Vagina (tissue), 2 donors: Measurements from ENCODE around the gene SLF1.

Experiments used
- POLR2A ChIP-seq, 2 donors: fragments of 450-650 bp; IDR thresholded peaks; one replicate each; pipeline ENCODE4 v1.6.1; 2017; ENCODE audit warnings: antibody characterized with exemption in 2 of 2, mild to moderate bottlenecking in 2 of 2, moderate library complexity in 2 of 2
- POLR2AphosphoS5 ChIP-seq, 2 donors: sonication (generic); formaldehyde crosslinking; IDR thresholded peaks; one replicate each; pipeline ENCODE4 v1.9.0; 2017; ENCODE audit warnings: antibody characterized with exemption in 2 of 2, mild to moderate bottlenecking in 2 of 2, low read depth in 1 of 2; ENCODE audit not compliant: insufficient read depth in 1 of 2
- TF ChIP-seq, protein P1 (sequence below), 3 experiments: fragments of 450-650 bp in 2 of 3; fragments of 200-600 bp in 1 of 3; sonication (generic) in 1 of 3; IDR thresholded peaks; one replicate each; pipeline ENCODE4 v1.5.1; 2017 to 2019; ENCODE audit warnings: antibody characterized with exemption in 3 of 3, mild to moderate bottlenecking in 2 of 3, moderate library complexity in 2 of 3

DNA sequence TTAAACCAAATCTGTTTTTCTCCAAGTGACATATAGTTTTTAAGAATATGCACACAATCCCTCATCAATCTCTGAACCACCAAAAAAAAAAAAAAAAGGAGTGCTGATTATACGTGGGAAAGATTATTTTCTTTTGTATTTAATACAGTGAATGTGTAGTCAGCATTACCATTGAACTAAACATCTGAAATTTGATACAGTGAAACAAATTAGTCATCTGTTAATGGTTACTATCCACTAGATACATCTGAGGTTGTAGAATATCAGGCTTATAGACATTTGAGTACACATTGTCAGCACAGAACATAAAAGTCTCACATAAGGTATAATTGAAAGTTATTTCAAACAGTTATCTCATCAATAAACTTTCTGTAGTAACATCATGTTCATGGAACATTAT lies 87.0 kb downstream of the SLF1 start:
- TF ChIP-seq POLR2AphosphoS5 (IDR thresholded peaks at IDR 0.05; ENCODE audit: insufficient read depth in 1 of 2, low read depth in 1 of 2) (no peak), POLR2A (IDR thresholded peaks at IDR 0.05) (no peak)
- TF ChIP-seq, protein P1, sequence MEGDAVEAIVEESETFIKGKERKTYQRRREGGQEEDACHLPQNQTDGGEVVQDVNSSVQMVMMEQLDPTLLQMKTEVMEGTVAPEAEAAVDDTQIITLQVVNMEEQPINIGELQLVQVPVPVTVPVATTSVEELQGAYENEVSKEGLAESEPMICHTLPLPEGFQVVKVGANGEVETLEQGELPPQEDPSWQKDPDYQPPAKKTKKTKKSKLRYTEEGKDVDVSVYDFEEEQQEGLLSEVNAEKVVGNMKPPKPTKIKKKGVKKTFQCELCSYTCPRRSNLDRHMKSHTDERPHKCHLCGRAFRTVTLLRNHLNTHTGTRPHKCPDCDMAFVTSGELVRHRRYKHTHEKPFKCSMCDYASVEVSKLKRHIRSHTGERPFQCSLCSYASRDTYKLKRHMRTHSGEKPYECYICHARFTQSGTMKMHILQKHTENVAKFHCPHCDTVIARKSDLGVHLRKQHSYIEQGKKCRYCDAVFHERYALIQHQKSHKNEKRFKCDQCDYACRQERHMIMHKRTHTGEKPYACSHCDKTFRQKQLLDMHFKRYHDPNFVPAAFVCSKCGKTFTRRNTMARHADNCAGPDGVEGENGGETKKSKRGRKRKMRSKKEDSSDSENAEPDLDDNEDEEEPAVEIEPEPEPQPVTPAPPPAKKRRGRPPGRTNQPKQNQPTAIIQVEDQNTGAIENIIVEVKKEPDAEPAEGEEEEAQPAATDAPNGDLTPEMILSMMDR (IDR thresholded peaks at IDR 0.05) = no peak
